ENCODE results near the gene TUFT1. TPM values are rescaled to one million over a fixed set of nuclear protein-coding genes. Genes with fewer than 3 reads are reported as not detected.

The TUFT1 gene
- total and polyA plus RNA-seq, 2 of the 4 experiments (the other 2 are of a cell fraction): 21.2 to 30.3 TPM

DNA sequence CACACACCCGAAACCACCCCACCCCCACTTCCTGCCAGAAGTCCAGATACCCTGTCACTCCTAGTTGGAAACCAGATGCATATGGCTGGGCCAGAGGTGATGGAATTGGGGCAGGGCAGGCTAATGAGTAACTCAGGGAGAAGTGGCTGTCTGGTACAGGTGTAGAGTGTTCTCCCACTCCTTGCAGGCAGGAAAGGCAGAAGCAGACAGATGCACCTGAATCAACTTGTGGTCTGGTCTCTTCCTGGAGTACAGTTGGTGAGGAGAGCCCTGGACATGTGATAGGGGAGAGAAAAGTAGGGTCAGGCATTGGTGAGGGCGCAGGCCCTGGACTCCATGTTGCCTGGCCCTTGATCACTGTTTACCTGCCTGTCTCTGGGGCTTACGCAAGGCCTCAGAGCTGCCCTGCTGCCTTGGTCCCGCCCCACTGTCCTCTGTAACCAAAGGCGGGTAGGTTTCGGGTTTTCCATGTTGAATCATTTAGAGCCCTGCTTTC, 26.4 kb upstream of the TUFT1 start:
- H3K9me1 ChIP-seq (ENCODE audit: insufficient read depth, low read length): 0 out of 2 replicates have a peak, but pooled peaks cover 3% of the 10 kb centered on the region
- H2AK9ac ChIP-seq (replicated peaks; ENCODE audit: low read depth, low read length, poor library complexity): no peak overlapping the region
- no peaks in the 10 kb centered on the region for H3K9me3 ChIP-seq (ENCODE audit: control insufficient read depth, insufficient read depth, low read length)
- peaks cover 4% of the 10 kb centered on the region for H3K4me1 ChIP-seq (ENCODE audit: control insufficient read depth, insufficient read depth, low read length)
- 100% methylated on average over 1 of the region's 6 CpGs; no CpG with 5 or more reads in 1 of the 2 experiments for WGBS, 2 experiments (ENCODE audit: extremely low coverage in 2 of 2, insufficient read length in 1 of 2)
- H3K23ac ChIP-seq (ENCODE audit: low read depth, low read length): no peak overlapping the region
- no peak overlapping the region for H3K56ac ChIP-seq (ENCODE audit: extremely low read depth, insufficient read depth, low read length)
- POLR2A ChIA-PET (ENCODE audit: unreplicated experiment): no interaction called here
- no peak overlapping the region for H3K9ac ChIP-seq (ENCODE audit: low read depth, low read length)
- no peaks in the 10 kb centered on the region for H4K20me1 ChIP-seq (ENCODE audit: insufficient read depth, low read length)
- H4K5ac ChIP-seq (ENCODE audit: low read depth, low read length): no peak overlapping the region
- CTCF ChIA-PET: interaction anchor here (0.8 kb wide), 1 partner anchor 13 kb away, joined by 3 read pairs; no protein-coding TSS in a partner anchor
- H3K79me1 ChIP-seq (ENCODE audit: low read depth in 1 of 2, low read length in 2 of 2): no peaks in the 10 kb centered on the region
- no peak overlapping the region for H2BK20ac ChIP-seq (ENCODE audit: low read depth, low read length)
- no TSS peak for BruUV-seq (replicated peaks)
- H3K27ac ChIP-seq (ENCODE audit: insufficient read depth, low read length): no peak overlapping the region
- intact Hi-C loops (cut with micrococcal nuclease): loop anchor here (5.0 kb wide), 1 partner anchor 41 kb away; no protein-coding TSS in a partner anchor
- no peak overlapping the region for H3K14ac ChIP-seq (replicated peaks; ENCODE audit: low read depth, low read length)
- DNase-seq: peak; percentile 22
- H2BK120ac ChIP-seq (ENCODE audit: low read depth, low read length): no peak overlapping the region
- H3K4me2 ChIP-seq (ENCODE audit: low read depth, low read length): no peak overlapping the region
- no peak overlapping the region for H2BK15ac ChIP-seq (ENCODE audit: low read depth, low read length)
- H2AK5ac ChIP-seq (ENCODE audit: low read depth, low read length): no peak overlapping the region
- dilution Hi-C loops (cut with HindIII; ENCODE audit: low sequenced_read_pairs, unreplicated experiment): no loop called here
- no peak overlapping the region for H3K18ac ChIP-seq (ENCODE audit: low read depth, low read length)
- TF ChIP-seq BHLHE40 (IDR thresholded peaks at IDR 0.05; ENCODE audit: low read depth, low read length) (no peak), MXI1 (IDR thresholded peaks at IDR 0.05; ENCODE audit: borderline replicate concordance, low read depth, low read length) (no peak), POLR2A (IDR thresholded peaks at IDR 0.05; ENCODE audit: low read depth, low read length) (no peak)
- no peak for ATAC-seq (ENCODE audit: low read depth)
- H3K36me3 ChIP-seq (ENCODE audit: control insufficient read depth, insufficient read depth, low read length): no peaks in the 10 kb centered on the region
- in situ Hi-C loops (cut with MboI; ENCODE audit: low sequenced_read_pairs): no loop called here
- H4K91ac ChIP-seq (ENCODE audit: insufficient read depth, low read depth, low read length): no peak overlapping the region
- no peak overlapping the region for H2BK5ac ChIP-seq (ENCODE audit: low read depth, low read length, poor library complexity, severe bottlenecking)
- no peak overlapping the region for H4K8ac ChIP-seq (ENCODE audit: low read depth in 2 of 2, low read length in 2 of 2)
- no peak overlapping the region for H2AFZ ChIP-seq (replicated peaks; ENCODE audit: low read length, poor library complexity)
- H3K4me3 ChIP-seq (ENCODE audit: insufficient read depth, low read depth, low read length): no peak overlapping the region
- peaks cover 34% of the 10 kb centered on the region for H3K27me3 ChIP-seq (ENCODE audit: control insufficient read depth, insufficient read depth, low read length)
- H3K4ac ChIP-seq (ENCODE audit: low read depth, low read length): no peak overlapping the region
